ENCODE results near the gene IL27RA.
"Not testable (repeated sequence)": the region's sequence is repeated elsewhere in the genome, so short reads cannot be mapped to it uniquely, and the experiment has no call there.

Gene IL27RA

DNA sequence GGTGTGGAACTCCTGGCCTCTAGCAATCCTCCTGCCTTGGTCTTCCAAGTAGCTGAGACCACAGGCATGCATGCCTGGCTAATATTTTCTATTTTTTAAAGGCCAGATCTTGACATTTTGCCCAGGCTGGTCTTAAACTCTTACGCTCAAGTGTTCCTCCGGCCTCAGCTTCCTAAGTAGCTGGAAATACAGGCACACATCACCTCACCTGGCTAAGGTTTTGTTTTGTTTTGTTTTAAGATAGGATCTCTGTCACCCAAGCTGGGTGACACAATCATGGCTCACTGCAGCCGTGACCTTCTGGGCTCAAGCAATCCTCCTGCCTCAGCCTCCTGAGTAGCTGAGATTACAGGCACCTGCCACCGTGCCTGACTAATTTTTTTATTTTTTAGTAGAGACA, 9.1 kb upstream of the IL27RA start:
- TF ChIP-seq, protein P1, sequence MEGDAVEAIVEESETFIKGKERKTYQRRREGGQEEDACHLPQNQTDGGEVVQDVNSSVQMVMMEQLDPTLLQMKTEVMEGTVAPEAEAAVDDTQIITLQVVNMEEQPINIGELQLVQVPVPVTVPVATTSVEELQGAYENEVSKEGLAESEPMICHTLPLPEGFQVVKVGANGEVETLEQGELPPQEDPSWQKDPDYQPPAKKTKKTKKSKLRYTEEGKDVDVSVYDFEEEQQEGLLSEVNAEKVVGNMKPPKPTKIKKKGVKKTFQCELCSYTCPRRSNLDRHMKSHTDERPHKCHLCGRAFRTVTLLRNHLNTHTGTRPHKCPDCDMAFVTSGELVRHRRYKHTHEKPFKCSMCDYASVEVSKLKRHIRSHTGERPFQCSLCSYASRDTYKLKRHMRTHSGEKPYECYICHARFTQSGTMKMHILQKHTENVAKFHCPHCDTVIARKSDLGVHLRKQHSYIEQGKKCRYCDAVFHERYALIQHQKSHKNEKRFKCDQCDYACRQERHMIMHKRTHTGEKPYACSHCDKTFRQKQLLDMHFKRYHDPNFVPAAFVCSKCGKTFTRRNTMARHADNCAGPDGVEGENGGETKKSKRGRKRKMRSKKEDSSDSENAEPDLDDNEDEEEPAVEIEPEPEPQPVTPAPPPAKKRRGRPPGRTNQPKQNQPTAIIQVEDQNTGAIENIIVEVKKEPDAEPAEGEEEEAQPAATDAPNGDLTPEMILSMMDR (IDR thresholded peaks at IDR 0.05; ENCODE audit: insufficient read depth, low read depth, low read length, missing control alignments) = no peak
- no peak overlapping the region for H3K4me3 ChIP-seq (ENCODE audit: low read depth, low read length)
- no peak for DNase-seq (ENCODE audit: low read depth)

DNA sequence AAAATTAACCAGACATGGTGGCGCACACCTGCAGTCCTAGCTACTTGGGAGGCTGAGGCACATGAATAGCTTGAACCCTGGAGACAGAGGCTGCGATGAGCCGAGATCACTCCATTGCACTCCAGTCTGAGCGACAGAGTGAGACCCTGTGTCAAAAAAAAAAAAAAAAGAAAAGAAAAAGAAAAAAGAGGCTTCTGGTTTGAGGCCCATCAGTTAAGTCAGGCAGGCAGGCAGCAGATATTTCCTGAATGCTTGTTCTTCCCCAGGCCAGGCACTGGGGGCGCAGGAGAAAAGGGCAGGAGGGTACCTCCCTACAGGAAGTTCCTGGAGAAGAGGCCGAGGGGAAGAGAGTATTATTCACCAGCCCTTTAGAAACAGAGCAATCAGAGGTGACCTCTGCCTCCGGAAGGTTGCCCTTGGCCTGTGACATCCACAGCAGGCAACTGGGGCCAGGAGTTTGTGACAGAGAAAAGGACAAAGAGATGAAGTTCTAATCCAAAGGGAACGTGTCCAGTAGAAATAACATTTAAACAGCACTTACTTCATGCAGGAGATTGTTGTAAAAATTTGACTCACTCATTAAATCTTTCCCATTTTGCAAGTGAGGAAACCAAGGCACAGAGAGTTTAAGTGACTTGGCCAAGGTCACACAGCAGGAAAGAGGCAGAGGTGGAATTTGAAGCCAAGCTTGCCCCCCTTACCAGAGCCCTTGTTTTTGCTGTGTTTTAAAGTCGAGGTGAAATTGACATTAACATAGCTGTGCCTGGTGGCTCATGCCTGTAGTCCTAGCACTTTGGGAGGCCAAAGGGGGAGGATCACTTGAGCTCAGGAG, 7.9 kb upstream of the IL27RA start:
- TF ChIP-seq, protein P1 (IDR thresholded peaks at IDR 0.05; ENCODE audit: insufficient read depth, low read depth, low read length, missing control alignments) = peak; percentile 27
- no peak overlapping the region for H3K4me3 ChIP-seq (ENCODE audit: low read depth, low read length)
- DNase-seq (ENCODE audit: low read depth) = peak; percentile 59

DNA sequence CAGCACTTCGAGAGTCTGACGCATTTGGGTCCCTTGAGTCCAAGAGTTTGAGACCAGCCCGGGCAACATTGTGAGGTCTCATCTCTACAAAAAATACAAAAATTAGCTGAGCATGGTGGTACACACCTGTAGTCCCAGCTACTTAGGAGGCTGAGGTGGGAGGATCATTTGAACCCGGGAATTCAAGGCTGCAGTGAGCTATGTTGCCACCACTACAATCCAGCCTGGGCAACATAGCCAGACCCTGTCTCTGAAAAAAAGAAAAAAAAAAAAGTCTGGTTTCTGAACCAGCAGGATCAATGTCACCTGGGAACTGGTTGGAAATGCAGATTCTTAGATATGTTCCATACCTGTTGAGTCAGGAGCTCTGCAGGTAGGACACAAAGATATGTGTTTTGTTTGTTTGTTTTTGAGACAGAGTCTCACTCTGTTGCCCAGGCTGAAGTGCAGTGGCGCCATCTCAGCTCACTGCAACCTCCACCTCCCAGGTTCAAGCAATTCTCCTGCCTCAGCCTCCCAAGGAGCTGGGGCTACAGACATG, 4.8 kb upstream of the IL27RA start:
- not testable (repeated sequence) for H3K4me3 ChIP-seq (ENCODE audit: low read depth, low read length); DNase-seq (ENCODE audit: low read depth)

DNA sequence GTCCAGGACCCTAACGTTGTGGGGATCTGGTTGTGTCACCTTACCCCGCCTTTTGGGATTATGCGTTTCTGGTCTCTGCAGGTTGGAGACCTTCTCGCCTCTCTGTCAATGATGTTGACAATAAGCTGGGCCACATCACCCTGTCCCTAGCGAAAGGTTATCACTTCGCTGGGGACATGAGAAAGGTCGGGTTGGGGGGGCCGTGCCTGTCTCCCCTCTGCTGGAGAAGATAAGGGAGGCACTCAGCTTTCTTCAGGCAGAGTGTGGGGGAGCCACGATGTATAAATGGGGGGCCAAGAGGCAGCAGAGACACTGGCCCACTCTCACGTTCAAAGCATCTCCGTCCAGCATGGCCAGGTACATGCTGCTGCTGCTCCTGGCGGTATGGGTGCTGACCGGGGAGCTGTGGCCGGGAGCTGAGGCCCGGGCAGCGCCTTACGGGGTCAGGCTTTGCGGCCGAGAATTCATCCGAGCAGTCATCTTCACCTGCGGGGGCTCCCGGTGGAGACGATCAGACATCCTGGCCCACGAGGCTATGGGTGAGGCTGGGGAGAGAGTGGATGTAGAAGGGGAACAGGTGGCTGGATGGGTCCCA, 3.6 kb upstream of the IL27RA start, which contains the start of gene RLN3:
Gene RLN3 (plus strand): TSS at position 293 of the 595 bp plus-strand sequence. CDS start 57 bp downstream, at position 350.
- no peak for DNase-seq (ENCODE audit: low read depth)
- TF ChIP-seq, protein P1 (IDR thresholded peaks at IDR 0.05; ENCODE audit: insufficient read depth, low read depth, low read length, missing control alignments) = no peak
- no peak within 1 kb of the TSS for H3K4me3 ChIP-seq (ENCODE audit: low read depth, low read length)

DNA sequence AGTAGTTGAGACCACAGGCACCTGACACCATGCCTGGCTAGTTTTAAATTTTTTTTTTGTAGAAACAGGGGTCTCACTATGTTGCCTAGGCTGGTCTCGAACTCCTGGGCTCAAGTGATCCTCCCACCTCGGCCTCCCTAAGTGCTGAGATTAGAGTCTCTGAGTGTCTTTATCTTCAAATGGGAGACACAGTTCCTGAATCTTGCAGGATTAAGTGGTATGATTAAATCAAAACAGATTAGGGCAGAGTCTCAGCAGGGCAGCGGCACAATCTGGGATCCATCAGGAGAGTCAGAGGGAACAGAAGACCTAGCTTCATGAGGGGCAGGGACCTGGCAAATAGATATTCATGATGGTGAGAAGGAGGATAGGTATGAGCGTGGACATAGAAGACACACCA, 2.7 kb upstream of the IL27RA start:
- no peak for DNase-seq (ENCODE audit: low read depth)
- TF ChIP-seq, protein P1 (IDR thresholded peaks at IDR 0.05; ENCODE audit: insufficient read depth, low read depth, low read length, missing control alignments) = no peak
- H3K4me3 ChIP-seq (ENCODE audit: low read depth, low read length) = no peak overlapping the region

DNA sequence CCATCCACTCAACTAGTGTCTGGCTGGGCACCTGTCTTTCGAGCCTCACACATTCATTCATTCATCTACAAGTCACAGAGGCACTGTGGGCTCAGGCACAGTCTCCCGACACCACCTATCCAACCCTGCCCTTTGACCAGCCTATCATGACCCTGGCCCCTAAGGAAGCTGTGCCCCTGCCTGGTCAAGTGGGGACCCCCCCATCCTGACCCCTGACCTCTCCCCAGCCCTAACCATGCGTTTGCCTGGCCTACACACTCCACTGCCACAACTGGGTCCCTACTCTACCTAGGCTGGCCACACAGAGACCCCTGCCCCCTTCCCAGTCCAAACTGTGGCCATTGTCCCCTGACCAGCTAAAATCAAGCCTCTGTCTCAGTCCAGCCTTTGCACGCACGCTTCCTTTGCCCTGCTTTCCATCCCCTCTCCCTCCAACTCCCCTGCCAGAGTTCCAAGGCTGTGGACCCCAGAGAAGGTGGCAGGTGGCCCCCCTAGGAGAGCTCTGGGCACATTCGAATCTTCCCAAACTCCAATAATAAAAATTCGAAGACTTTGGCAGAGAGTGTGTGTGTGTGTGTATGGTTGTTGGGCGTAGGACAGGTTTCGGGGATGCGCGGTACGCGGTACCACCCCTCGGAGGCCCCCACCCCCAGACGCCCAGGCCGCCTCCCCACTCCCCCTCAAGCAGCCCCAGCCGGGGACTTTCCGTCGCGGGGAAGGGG, 404 bp upstream of the IL27RA start:
- TF ChIP-seq, protein P1 (IDR thresholded peaks at IDR 0.05; ENCODE audit: insufficient read depth, low read depth, low read length, missing control alignments) = no peak
- H3K4me3 ChIP-seq (ENCODE audit: low read depth, low read length) = peak overlapping the region; percentile 76
- no peak for DNase-seq (ENCODE audit: low read depth)

DNA sequence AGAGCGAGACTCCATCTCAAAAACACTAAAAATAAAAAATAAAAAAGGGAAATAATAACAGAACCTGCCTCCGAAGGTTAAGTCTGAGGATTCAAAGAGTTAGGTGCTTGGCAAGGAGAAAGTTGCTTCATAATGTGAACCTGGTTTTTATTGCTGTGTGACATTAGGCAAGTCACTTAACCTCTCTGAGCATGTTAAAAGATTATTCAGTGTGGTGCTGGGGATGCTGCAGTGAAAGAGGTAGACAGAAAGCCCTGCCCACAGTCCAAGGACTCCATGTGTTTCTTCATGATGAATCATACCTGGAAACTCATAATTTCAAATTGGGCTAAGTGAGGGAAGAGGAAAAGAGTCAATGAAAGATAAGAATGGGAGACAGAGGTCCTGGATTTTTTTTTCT, 2.4 kb downstream of the IL27RA start:
- TF ChIP-seq, protein P1 (IDR thresholded peaks at IDR 0.05; ENCODE audit: insufficient read depth, low read depth, low read length, missing control alignments) = no peak
- DNase-seq (ENCODE audit: low read depth) = no peak

DNA sequence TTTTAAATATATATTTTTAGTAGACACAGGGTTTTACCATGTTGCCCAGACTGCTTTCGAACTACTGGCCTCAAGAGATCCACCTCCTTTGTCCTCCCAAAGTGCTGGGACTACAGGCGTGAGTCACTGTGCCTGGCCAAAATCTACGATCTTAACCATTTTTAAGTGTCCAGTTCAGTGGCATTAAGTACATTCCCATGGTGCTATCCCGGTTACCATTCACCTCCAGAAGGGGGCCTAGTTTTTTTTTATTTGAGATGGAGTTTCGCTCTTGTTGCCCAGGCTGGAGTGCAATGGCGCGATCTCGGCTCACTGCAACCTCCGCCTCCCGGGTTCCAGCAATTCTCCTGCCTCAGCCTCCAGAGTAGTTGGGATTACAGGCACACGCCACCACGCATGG, 3.6 kb downstream of the IL27RA start:
- H3K4me3 ChIP-seq (ENCODE audit: low read depth, low read length); DNase-seq (ENCODE audit: low read depth): not testable (repeated sequence)

More for the DNA sequence above, 2.4 kb downstream of the IL27RA start:
- no peak overlapping the region for H3K4me3 ChIP-seq (ENCODE audit: low read depth, low read length)

Measured in GM12865 (cell line).